Liver (tissue), 9 donors: Measurements from ENCODE around the gene GALNT17. TPM values are rescaled to one million over a fixed set of nuclear protein-coding genes. Genes with fewer than 3 reads are reported as not detected.

Experiments
- DNase-seq: peaks from one replicate; pipeline ENCODE4 v3.0.0-alpha.2; 2017; ENCODE audit warnings: low spot score
- H3K27ac ChIP-seq, 2 donors: one replicate each; pipeline ENCODE4 v1.7.0; 2013; ENCODE audit warnings: inconsistent platforms in 2 of 2, low read length in 2 of 2, control low read depth in 1 of 2, low read depth in 1 of 2, mild to moderate bottlenecking in 1 of 2
- H3K27me3 ChIP-seq, 4 donors: one replicate each; pipeline versions ENCODE4 v1.6.1 to v1.7.0; 2013; ENCODE audit warnings: low read length in 3 of 4, inconsistent platforms in 1 of 4, mild to moderate bottlenecking in 1 of 4, moderate library complexity in 1 of 4; ENCODE audit not compliant: control insufficient read depth in 4 of 4, insufficient read depth in 4 of 4
- H3K36me3 ChIP-seq, 4 donors: one replicate each; pipeline versions ENCODE4 v1.6.1 to v1.7.0; 2013; ENCODE audit warnings: low read length in 3 of 4, mild to moderate bottlenecking in 3 of 4, low read depth in 1 of 4, moderate library complexity in 1 of 4; ENCODE audit not compliant: control insufficient read depth in 4 of 4, insufficient read depth in 3 of 4
- H3K4me1 ChIP-seq, 4 donors: one replicate each; pipeline versions ENCODE4 v1.6.1 to v1.7.0; 2013; ENCODE audit warnings: low read length in 3 of 4, mild to moderate bottlenecking in 3 of 4, moderate library complexity in 1 of 4; ENCODE audit not compliant: control insufficient read depth in 4 of 4, insufficient read depth in 4 of 4
- H3K4me3 ChIP-seq, 3 donors: one replicate each; pipeline versions ENCODE4 v1.6.1 to v1.7.0; 2013; ENCODE audit warnings: low read length in 3 of 3, control low read depth in 1 of 3, low read depth in 1 of 3, mild to moderate bottlenecking in 1 of 3
- H3K9ac ChIP-seq, 2 donors: one replicate each; pipeline ENCODE4 v1.7.0; 2013; ENCODE audit warnings: low read length in 2 of 2, mild to moderate bottlenecking in 2 of 2, moderate library complexity in 2 of 2, control low read depth in 1 of 2, low read depth in 1 of 2
- H3K9me3 ChIP-seq, 4 donors: one replicate each; pipeline versions ENCODE4 v1.6.1 to v1.7.0; 2013; ENCODE audit warnings: low read length in 3 of 4; ENCODE audit not compliant: control insufficient read depth in 4 of 4
- ATF3 ChIP-seq: IDR thresholded peaks from 2 replicates; pipeline ENCODE4 v1.6.1; 2016; ENCODE audit warnings: antibody characterized with exemption
- CTCF ChIP-seq: fragments of 150-350 bp; IDR thresholded peaks from 2 replicates; pipeline ENCODE4 v1.5.1; 2017; ENCODE audit warnings: improper control_type of control experiment, low read depth, low read length; ENCODE audit not compliant: missing input control
- EGR1 ChIP-seq, 2 donors: IDR thresholded peaks; 2 replicates each; pipeline ENCODE4 v1.6.1; 2016 to 2018; ENCODE audit warnings: antibody characterized with exemption in 2 of 2, low read depth in 2 of 2
- FOXA1 ChIP-seq: IDR thresholded peaks from 2 replicates; pipeline ENCODE4 v1.6.1; 2016; ENCODE audit warnings: antibody characterized with exemption
- FOXA2 ChIP-seq: IDR thresholded peaks from 2 replicates; pipeline ENCODE4 v1.6.1; 2016; ENCODE audit warnings: antibody characterized with exemption
- GABPA ChIP-seq, 2 donors: IDR thresholded peaks in 1 of 2; conservative IDR thresholded peaks in 1 of 2; 2 replicates each; pipeline ENCODE4 v1.6.1; 2016; ENCODE audit warnings: antibody characterized with exemption in 2 of 2, mild to moderate bottlenecking in 1 of 2, moderate library complexity in 1 of 2
- HNF4A ChIP-seq, 2 donors: conservative IDR thresholded peaks; 2 replicates each; pipeline ENCODE4 v1.6.1; 2016; ENCODE audit warnings: antibody characterized with exemption in 2 of 2, mild to moderate bottlenecking in 2 of 2
- HNF4G ChIP-seq: IDR thresholded peaks from 2 replicates; pipeline ENCODE4 v1.6.1; 2016; ENCODE audit warnings: antibody characterized with exemption
- JUND ChIP-seq, 2 donors: IDR thresholded peaks; 2 replicates each; pipeline ENCODE4 v1.6.1; 2016; ENCODE audit warnings: antibody characterized with exemption in 2 of 2
- MAX ChIP-seq: IDR thresholded peaks from 2 replicates; pipeline ENCODE4 v1.6.1; 2016; ENCODE audit warnings: antibody characterized with exemption
- NR2F2 ChIP-seq: IDR thresholded peaks from 2 replicates; pipeline ENCODE4 v1.6.1; 2016; ENCODE audit warnings: antibody characterized with exemption
- RAD21 ChIP-seq, 2 donors: IDR thresholded peaks; 2 replicates each; pipeline ENCODE4 v1.6.1; 2016; ENCODE audit warnings: antibody characterized with exemption in 2 of 2, mild to moderate bottlenecking in 2 of 2
- REST ChIP-seq: IDR thresholded peaks from 2 replicates; pipeline ENCODE4 v1.6.1; 2016; ENCODE audit warnings: antibody characterized with exemption, mild to moderate bottlenecking
- RXRA ChIP-seq, 2 donors: IDR thresholded peaks; 2 replicates each; pipeline ENCODE4 v1.6.1; 2017 to 2018; ENCODE audit warnings: antibody characterized with exemption in 2 of 2, mild to moderate bottlenecking in 1 of 2
- SP1 ChIP-seq: IDR thresholded peaks from 2 replicates; pipeline ENCODE4 v1.6.1; 2018; ENCODE audit warnings: antibody characterized with exemption, mild to moderate bottlenecking
- TAF1 ChIP-seq: conservative IDR thresholded peaks from 2 replicates; pipeline ENCODE4 v1.6.1; 2016; ENCODE audit warnings: antibody characterized with exemption, mild to moderate bottlenecking
- YY1 ChIP-seq: IDR thresholded peaks from 2 replicates; pipeline ENCODE4 v1.6.1; 2016; ENCODE audit warnings: antibody characterized with exemption, mild to moderate bottlenecking
- ZBTB33 ChIP-seq: IDR thresholded peaks from 2 replicates; pipeline ENCODE4 v1.6.1; 2016; ENCODE audit warnings: antibody characterized with exemption
- WGBS: extraction: QIAGEN DNeasy Blood & Tissue Kit; methylation state at CpG from one replicate; pipeline ENCODE4 v1.1.7; 2013; 5-methylcytosine and 5-hydroxymethylcytosine counted together
- polyA plus RNA-seq, 2 donors: library from polyadenylated mRNA; stranded (reverse) in 1 of 2; unstranded in 1 of 2; fragments of 200-250 nt in 1 of 2; fragments of >200 nt in 1 of 2; fragmentation: Nextera tagmentation in 1 of 2; extraction: Ambion mirVana in 1 of 2; gene quantifications; one replicate each; pipeline versions ENCODE4 v1.2.1 to v1.2.3, GENCODE V29; 2013 to 2015
- total RNA-seq, 2 donors: library from RNA; depleted of rRNA; stranded (reverse); fragments of >200 nt; gene quantifications; one replicate each; pipeline ENCODE4 v1.2.3, GENCODE V29; 2014
- donor health status: healthy.
- donor health status: healthy.
- donor health status: healthy.
- donor health status: healthy.
- donor health status: healthy.

GALNT17 gene
- total and polyA plus RNA-seq, 4 donors, result 0.10 to 0.42 (median 0.37) TPM; not detected in 1

- Histone ChIP-seq H3K27me3 (no peaks in the 10 kb centered on the region), H3K9ac (no peak overlapping the region), H3K4me3 (no peak overlapping the region), H3K9me3 (no peaks in the 10 kb centered on the region), H3K36me3 (no peaks in the 10 kb centered on the region), H3K27ac (no peak overlapping the region), H3K4me1 (no peaks in the 10 kb centered on the region)
- 67% methylated on average over 10 of the region's 10 CpGs for WGBS
- no peak for DNase-seq
- TF ChIP-seq FOXA2 (no peak), FOXA1 (no peak), MAX (no peak), NR2F2 (no peak), SP1 (no peak), REST (no peak), HNF4A (conservative IDR thresholded peaks at IDR 0.05) (no peak), TAF1 (no peak)
Measured at GRCh38 chr7:71329030-71329660, 197.2 kb downstream of the GALNT17 start.

- Histone ChIP-seq H3K4me1 (no peaks in the 10 kb centered on the region), H3K4me3 (no peak overlapping the region), H3K27me3 (no peaks in the 10 kb centered on the region), H3K9ac (no peak overlapping the region), H3K9me3 (no peaks in the 10 kb centered on the region), H3K27ac (no peak overlapping the region), H3K36me3 (no peaks in the 10 kb centered on the region)
- no peak for DNase-seq
- TF ChIP-seq HNF4G, result no peak
- no peak for TF ChIP-seq RXRA (IDR thresholded peaks at IDR 0.05)
- TF ChIP-seq REST, result no peak
- TF ChIP-seq ZBTB33, result no peak
- TF ChIP-seq JUND (IDR thresholded peaks at IDR 0.05), result no peak
- no peak for TF ChIP-seq GABPA (IDR thresholded peaks at IDR 0.05 in 1 of 2, conservative IDR thresholded peaks at IDR 0.05 in 1 of 2)
- TF ChIP-seq TAF1, result no peak
- no peak for TF ChIP-seq EGR1 (IDR thresholded peaks at IDR 0.05; ENCODE audit: low read depth in 2 of 2)
- no peak for TF ChIP-seq YY1
- no peak for TF ChIP-seq ATF3
- no peak for TF ChIP-seq FOXA1
- TF ChIP-seq NR2F2, result no peak
- TF ChIP-seq CTCF, result no peak
- TF ChIP-seq RAD21 (IDR thresholded peaks at IDR 0.05), result no peak
- TF ChIP-seq SP1, result no peak
- TF ChIP-seq FOXA2, result no peak
- WGBS, result 38% methylated on average over 4 of the region's 4 CpGs
Measured at GRCh38 chr7:71332207-71332606, 200.3 kb downstream of the GALNT17 start.
